ENCODE measurements around the gene SPDL1.
A peak's percentile ranks its signal among the peaks of the same experiment; 100 is the strongest.

SPDL1 gene

GRCh38 chr5:169583424-169584220 is at the start of gene SPDL1:
TSS of gene SPDL1 (plus strand) at chr5:169583773. CDS start at chr5:169588417, 4,644 bp downstream.
- peak; percentile 93 to 94 for DNase-seq

GRCh38 chr5:169534311-169534880 is 49.2 kb upstream of the SPDL1 start:
- no peak for DNase-seq

- no peak for DNase-seq
Observed at GRCh38 chr5:169534939-169535338, 48.6 kb upstream of the SPDL1 start.

- DNase-seq: no peak
Observed at GRCh38 chr5:169538944-169539343, 44.6 kb upstream of the SPDL1 start.

GRCh38 chr5:169542811-169543210 is 40.8 kb upstream of the SPDL1 start:
- DNase-seq: no peak

- no peak for DNase-seq
Observed at GRCh38 chr5:169544264-169544950, 39.2 kb upstream of the SPDL1 start.

GRCh38 chr5:169545762-169546161 is 37.8 kb upstream of the SPDL1 start:
- no peak for DNase-seq

- DNase-seq: no peak
Observed at GRCh38 chr5:169546346-169546745, 37.2 kb upstream of the SPDL1 start.

GRCh38 chr5:169547508-169547907 is 36.1 kb upstream of the SPDL1 start:
- no peak for DNase-seq

GRCh38 chr5:169548315-169548714 is 35.3 kb upstream of the SPDL1 start:
- no peak for DNase-seq

- DNase-seq: no peak
Observed at GRCh38 chr5:169549453-169550100, 34.0 kb upstream of the SPDL1 start.

GRCh38 chr5:169550227-169550626 is 33.3 kb upstream of the SPDL1 start:
- no peak for DNase-seq

GRCh38 chr5:169551146-169551545 is 32.4 kb upstream of the SPDL1 start:
- DNase-seq: no peak

GRCh38 chr5:169551696-169552095 is 31.9 kb upstream of the SPDL1 start:
- DNase-seq: no peak

- no peak for DNase-seq
Observed at GRCh38 chr5:169554251-169554650, 29.3 kb upstream of the SPDL1 start.

GRCh38 chr5:169557838-169558237 is 25.7 kb upstream of the SPDL1 start:
- no peak for DNase-seq

GRCh38 chr5:169561893-169562292 is 21.7 kb upstream of the SPDL1 start:
- no peak for DNase-seq

GRCh38 chr5:169563369-169563768 is 20.2 kb upstream of the SPDL1 start:
- no peak for DNase-seq

GRCh38 chr5:169566202-169566601 is 17.4 kb upstream of the SPDL1 start:
- DNase-seq: no peak

GRCh38 chr5:169567079-169567478 is 16.5 kb upstream of the SPDL1 start:
- DNase-seq: no peak

GRCh38 chr5:169569513-169569912 is 14.1 kb upstream of the SPDL1 start:
- DNase-seq: no peak

GRCh38 chr5:169571355-169571754 is 12.2 kb upstream of the SPDL1 start:
- DNase-seq: no peak

- no peak for DNase-seq
Observed at GRCh38 chr5:169574134-169574646, 9.4 kb upstream of the SPDL1 start.
